Measurements from ENCODE around the gene MESP2. TPM values are rescaled to one million over a fixed set of nuclear protein-coding genes. Genes with fewer than 3 reads are reported as not detected.

The MESP2 gene
- total and polyA plus RNA-seq, 2 of the 8 experiments (the other 6 are each of a cell fraction or from before 2014, with no cell fraction given), result 0.35 to 0.80 TPM

DNA sequence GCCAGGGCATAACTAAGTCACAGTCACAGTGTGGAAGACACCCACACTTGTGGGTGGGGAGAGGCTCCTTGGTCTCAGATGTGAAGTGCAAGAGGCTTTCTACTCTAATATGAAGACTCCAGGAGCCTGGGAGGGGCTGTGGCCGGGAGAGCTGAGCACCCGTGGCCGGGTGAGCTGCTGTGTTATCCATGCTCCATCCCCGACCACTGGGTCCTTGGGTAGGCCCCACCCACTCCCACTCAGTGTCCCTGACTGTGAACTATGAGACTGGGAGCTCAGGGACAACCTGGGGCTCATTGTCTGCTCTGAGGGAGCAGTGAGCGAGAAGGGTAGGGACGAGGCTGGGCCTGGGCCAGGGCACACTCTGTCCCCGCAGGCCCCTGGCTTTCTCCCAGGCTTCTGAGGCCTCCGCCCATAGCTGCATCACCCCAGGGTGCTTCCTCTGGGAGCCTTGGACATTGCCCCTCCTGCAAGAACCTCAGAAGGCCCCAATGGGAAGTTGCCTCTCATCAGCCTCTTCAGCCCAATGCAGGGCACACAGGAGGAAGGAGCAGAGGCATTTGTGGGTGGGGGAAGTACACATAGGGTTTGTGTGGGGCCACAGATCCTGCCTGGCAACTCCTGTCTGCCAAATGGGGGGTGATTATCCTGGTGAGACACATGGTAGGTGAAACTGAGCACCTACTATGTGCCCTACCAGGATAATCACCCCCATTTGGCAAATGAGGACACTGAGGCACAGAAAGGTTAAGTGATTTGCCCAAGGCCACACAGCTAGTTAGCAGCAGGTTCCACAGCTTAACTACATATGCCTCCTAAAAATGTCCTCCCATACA is 36.1 kb downstream of the MESP2 start (continued):
- TF ChIP-seq TBP (IDR thresholded peaks at IDR 0.05; ENCODE audit: low read depth, low read length) (no peak), NRF1 (IDR thresholded peaks at IDR 0.05; ENCODE audit: low read depth, low read length) (no peak), SIN3A (conservative IDR thresholded peaks at IDR 0.05 in 1 of 2, IDR thresholded peaks at IDR 0.05 in 1 of 2; ENCODE audit: low read depth in 1 of 2, low read length in 2 of 2) (no peak), ZNF274 (IDR thresholded peaks at IDR 0.05; ENCODE audit: borderline replicate concordance, extremely low read depth, low read length) (no peak), SP2 (IDR thresholded peaks at IDR 0.05; ENCODE audit: low read length) (no peak), KDM1A (IDR thresholded peaks at IDR 0.05; ENCODE audit: borderline replicate concordance, low read length) (no peak), BRCA1 (IDR thresholded peaks at IDR 0.05; ENCODE audit: low read depth, low read length) (no peak)
- TF ChIP-seq, protein P1, sequence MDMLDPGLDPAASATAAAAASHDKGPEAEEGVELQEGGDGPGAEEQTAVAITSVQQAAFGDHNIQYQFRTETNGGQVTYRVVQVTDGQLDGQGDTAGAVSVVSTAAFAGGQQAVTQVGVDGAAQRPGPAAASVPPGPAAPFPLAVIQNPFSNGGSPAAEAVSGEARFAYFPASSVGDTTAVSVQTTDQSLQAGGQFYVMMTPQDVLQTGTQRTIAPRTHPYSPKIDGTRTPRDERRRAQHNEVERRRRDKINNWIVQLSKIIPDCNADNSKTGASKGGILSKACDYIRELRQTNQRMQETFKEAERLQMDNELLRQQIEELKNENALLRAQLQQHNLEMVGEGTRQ (IDR thresholded peaks at IDR 0.05; ENCODE audit: low read length), result no peak
- TF ChIP-seq, protein P2, sequence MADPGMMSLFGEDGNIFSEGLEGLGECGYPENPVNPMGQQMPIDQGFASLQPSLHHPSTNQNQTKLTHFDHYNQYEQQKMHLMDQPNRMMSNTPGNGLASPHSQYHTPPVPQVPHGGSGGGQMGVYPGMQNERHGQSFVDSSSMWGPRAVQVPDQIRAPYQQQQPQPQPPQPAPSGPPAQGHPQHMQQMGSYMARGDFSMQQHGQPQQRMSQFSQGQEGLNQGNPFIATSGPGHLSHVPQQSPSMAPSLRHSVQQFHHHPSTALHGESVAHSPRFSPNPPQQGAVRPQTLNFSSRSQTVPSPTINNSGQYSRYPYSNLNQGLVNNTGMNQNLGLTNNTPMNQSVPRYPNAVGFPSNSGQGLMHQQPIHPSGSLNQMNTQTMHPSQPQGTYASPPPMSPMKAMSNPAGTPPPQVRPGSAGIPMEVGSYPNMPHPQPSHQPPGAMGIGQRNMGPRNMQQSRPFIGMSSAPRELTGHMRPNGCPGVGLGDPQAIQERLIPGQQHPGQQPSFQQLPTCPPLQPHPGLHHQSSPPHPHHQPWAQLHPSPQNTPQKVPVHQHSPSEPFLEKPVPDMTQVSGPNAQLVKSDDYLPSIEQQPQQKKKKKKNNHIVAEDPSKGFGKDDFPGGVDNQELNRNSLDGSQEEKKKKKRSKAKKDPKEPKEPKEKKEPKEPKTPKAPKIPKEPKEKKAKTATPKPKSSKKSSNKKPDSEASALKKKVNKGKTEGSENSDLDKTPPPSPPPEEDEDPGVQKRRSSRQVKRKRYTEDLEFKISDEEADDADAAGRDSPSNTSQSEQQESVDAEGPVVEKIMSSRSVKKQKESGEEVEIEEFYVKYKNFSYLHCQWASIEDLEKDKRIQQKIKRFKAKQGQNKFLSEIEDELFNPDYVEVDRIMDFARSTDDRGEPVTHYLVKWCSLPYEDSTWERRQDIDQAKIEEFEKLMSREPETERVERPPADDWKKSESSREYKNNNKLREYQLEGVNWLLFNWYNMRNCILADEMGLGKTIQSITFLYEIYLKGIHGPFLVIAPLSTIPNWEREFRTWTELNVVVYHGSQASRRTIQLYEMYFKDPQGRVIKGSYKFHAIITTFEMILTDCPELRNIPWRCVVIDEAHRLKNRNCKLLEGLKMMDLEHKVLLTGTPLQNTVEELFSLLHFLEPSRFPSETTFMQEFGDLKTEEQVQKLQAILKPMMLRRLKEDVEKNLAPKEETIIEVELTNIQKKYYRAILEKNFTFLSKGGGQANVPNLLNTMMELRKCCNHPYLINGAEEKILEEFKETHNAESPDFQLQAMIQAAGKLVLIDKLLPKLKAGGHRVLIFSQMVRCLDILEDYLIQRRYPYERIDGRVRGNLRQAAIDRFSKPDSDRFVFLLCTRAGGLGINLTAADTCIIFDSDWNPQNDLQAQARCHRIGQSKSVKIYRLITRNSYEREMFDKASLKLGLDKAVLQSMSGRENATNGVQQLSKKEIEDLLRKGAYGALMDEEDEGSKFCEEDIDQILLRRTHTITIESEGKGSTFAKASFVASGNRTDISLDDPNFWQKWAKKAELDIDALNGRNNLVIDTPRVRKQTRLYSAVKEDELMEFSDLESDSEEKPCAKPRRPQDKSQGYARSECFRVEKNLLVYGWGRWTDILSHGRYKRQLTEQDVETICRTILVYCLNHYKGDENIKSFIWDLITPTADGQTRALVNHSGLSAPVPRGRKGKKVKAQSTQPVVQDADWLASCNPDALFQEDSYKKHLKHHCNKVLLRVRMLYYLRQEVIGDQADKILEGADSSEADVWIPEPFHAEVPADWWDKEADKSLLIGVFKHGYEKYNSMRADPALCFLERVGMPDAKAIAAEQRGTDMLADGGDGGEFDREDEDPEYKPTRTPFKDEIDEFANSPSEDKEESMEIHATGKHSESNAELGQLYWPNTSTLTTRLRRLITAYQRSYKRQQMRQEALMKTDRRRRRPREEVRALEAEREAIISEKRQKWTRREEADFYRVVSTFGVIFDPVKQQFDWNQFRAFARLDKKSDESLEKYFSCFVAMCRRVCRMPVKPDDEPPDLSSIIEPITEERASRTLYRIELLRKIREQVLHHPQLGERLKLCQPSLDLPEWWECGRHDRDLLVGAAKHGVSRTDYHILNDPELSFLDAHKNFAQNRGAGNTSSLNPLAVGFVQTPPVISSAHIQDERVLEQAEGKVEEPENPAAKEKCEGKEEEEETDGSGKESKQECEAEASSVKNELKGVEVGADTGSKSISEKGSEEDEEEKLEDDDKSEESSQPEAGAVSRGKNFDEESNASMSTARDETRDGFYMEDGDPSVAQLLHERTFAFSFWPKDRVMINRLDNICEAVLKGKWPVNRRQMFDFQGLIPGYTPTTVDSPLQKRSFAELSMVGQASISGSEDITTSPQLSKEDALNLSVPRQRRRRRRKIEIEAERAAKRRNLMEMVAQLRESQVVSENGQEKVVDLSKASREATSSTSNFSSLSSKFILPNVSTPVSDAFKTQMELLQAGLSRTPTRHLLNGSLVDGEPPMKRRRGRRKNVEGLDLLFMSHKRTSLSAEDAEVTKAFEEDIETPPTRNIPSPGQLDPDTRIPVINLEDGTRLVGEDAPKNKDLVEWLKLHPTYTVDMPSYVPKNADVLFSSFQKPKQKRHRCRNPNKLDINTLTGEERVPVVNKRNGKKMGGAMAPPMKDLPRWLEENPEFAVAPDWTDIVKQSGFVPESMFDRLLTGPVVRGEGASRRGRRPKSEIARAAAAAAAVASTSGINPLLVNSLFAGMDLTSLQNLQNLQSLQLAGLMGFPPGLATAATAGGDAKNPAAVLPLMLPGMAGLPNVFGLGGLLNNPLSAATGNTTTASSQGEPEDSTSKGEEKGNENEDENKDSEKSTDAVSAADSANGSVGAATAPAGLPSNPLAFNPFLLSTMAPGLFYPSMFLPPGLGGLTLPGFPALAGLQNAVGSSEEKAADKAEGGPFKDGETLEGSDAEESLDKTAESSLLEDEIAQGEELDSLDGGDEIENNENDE (IDR thresholded peaks at IDR 0.05; ENCODE audit: insufficient replicate concordance, low read length), result no peak
